GM23338 (cell line): ENCODE measurements around the gene ST8SIA2. TPM values are rescaled to one million over a fixed set of nuclear protein-coding genes. Genes with fewer than 3 reads are reported as not detected.

Experiments used
- ATAC-seq: fragments of 200-7000 bp; cut with Tn5 transposase; 3 replicates; pipeline ENCODE4 v1.9.1; 2020
- DNase-seq: peaks from one replicate; pipeline ENCODE4 v3.0.0-alpha.2; 2015; ENCODE audit warnings: low spot score
- H2AFZ ChIP-seq: fragments of 200-600 bp; sonication (generic); 2 replicates; pipeline ENCODE4 v1.8.0; 2016; ENCODE audit warnings: antibody characterized with exemption, mild to moderate bottlenecking, moderate library complexity
- H3F3A ChIP-seq: fragments of 200-600 bp; sonication (generic); replicated peaks from 2 replicates; pipeline ENCODE4 v1.8.0; 2017; ENCODE audit warnings: antibody characterized with exemption, mixed run types, low read depth
- H3K27ac ChIP-seq: fragments of 200-600 bp; sonication (generic); 2 replicates; pipeline ENCODE4 v1.6.1; 2016; ENCODE audit warnings: low read depth
- H3K27me3 ChIP-seq: fragments of 200-600 bp; sonication (generic); 2 replicates; pipeline ENCODE4 v1.8.0; 2016; ENCODE audit warnings: mild to moderate bottlenecking, mixed run types, moderate library complexity; ENCODE audit not compliant: insufficient read depth
- H3K36me3 ChIP-seq: fragments of 200-600 bp; sonication (generic); 2 replicates; pipeline ENCODE4 v1.8.0; 2016; ENCODE audit warnings: mild to moderate bottlenecking; ENCODE audit not compliant: insufficient read depth
- H3K4me1 ChIP-seq: fragments of 200-600 bp; sonication (generic); 2 replicates; pipeline ENCODE4 v1.8.0; 2016; ENCODE audit warnings: mild to moderate bottlenecking, moderate library complexity; ENCODE audit not compliant: insufficient read depth
- H3K4me2 ChIP-seq: fragments of 200-600 bp; sonication (generic); 2 replicates; pipeline ENCODE4 v1.7.1; 2017; ENCODE audit warnings: mixed run types
- H3K4me3 ChIP-seq: fragments of 200-600 bp; sonication (generic); 2 replicates; pipeline ENCODE4 v1.6.1; 2016; ENCODE audit warnings: mixed run types
- H3K79me2 ChIP-seq: fragments of 200-600 bp; sonication (generic); replicated peaks from 2 replicates; pipeline ENCODE4 v1.8.0; 2017; ENCODE audit warnings: mild to moderate bottlenecking; ENCODE audit not compliant: insufficient read depth
- H3K9me2 ChIP-seq: fragments of 200-600 bp; sonication (generic); 2 replicates; pipeline ENCODE4 v1.8.0; 2017; ENCODE audit not compliant: insufficient read depth
- H4K20me1 ChIP-seq: fragments of 200-600 bp; sonication (generic); replicated peaks from 2 replicates; pipeline ENCODE4 v1.8.0; 2017; ENCODE audit warnings: mild to moderate bottlenecking; ENCODE audit not compliant: insufficient read depth
- H3K27ac Mint-ChIP-seq: 2 replicates; pipeline ENCODE4 v1.8.0; 2020; ENCODE audit warnings: inconsistent platforms, mild to moderate bottlenecking, moderate library complexity, mixed read lengths
- H3K27me3 Mint-ChIP-seq: 3 replicates; pipeline ENCODE4 v1.8.0; 2022; ENCODE audit warnings: low read depth, mild to moderate bottlenecking, moderate library complexity, mixed read lengths, inconsistent platforms; ENCODE audit not compliant: insufficient read depth, poor library complexity
- H3K36me3 Mint-ChIP-seq: 3 replicates; pipeline ENCODE4 v1.8.0; 2021; ENCODE audit warnings: low read depth, mild to moderate bottlenecking, inconsistent platforms, moderate library complexity, mixed read lengths
- H3K4me1 Mint-ChIP-seq: 3 replicates; pipeline ENCODE4 v1.8.0; 2020; ENCODE audit warnings: mild to moderate bottlenecking, inconsistent platforms, mixed read lengths
- H3K4me3 Mint-ChIP-seq: 3 replicates; pipeline ENCODE4 v1.8.0; 2021; ENCODE audit warnings: moderate library complexity, mild to moderate bottlenecking, inconsistent platforms, mixed read lengths
- H3K9me3 Mint-ChIP-seq: 3 replicates; pipeline ENCODE4 v1.8.0; 2020; ENCODE audit warnings: moderate library complexity, mild to moderate bottlenecking, inconsistent platforms, mixed read lengths
- CREB1 ChIP-seq: fragments of 250-450 bp; sonication (Bioruptor Pico); IDR thresholded peaks from 2 replicates; pipeline ENCODE4 v1.5.0; 2020; ENCODE audit warnings: low read depth, mild to moderate bottlenecking, moderate library complexity
- CTCF ChIP-seq, 2 experiments: fragments of 200-600 bp in 1 of 2; sonication (generic) in 1 of 2; conservative IDR thresholded peaks; 2 replicates each; pipeline versions ENCODE4 v1.5.1 to v1.6.1; 2016 to 2017; ENCODE audit warnings: antibody characterized with exemption in 2 of 2, low read depth in 2 of 2, mild to moderate bottlenecking in 2 of 2, moderate library complexity in 1 of 2
- ETS1 ChIP-seq: IDR thresholded peaks from 2 replicates; pipeline ENCODE4 v1.6.1; 2016; ENCODE audit warnings: antibody characterized with exemption
- EZH2 ChIP-seq: fragments of 200-600 bp; sonication (generic); IDR thresholded peaks from one replicate; pipeline ENCODE4 v1.8.0; 2017; ENCODE audit warnings: antibody characterized with exemption, mild to moderate bottlenecking, low read depth; ENCODE audit not compliant: unreplicated experiment
- EZH2phosphoT487 ChIP-seq: fragments of 200-600 bp; sonication (generic); IDR thresholded peaks from one replicate; pipeline ENCODE4 v1.8.1; 2018; ENCODE audit warnings: antibody characterized with exemption; ENCODE audit not compliant: unreplicated experiment
- JUNB ChIP-seq: IDR thresholded peaks from one replicate; pipeline ENCODE4 v1.6.1; 2016; ENCODE audit warnings: antibody characterized with exemption; ENCODE audit not compliant: unreplicated experiment
- NANOG ChIP-seq: IDR thresholded peaks from 2 replicates; pipeline ENCODE4 v1.6.1; 2016; ENCODE audit warnings: antibody characterized with exemption, borderline replicate concordance
- POLR2AphosphoS5 ChIP-seq: IDR thresholded peaks from 2 replicates; pipeline ENCODE4 v1.6.1; 2016; ENCODE audit warnings: antibody characterized with exemption, low read depth
- REST ChIP-seq: IDR thresholded peaks from one replicate; pipeline ENCODE4 v1.6.1; 2018; ENCODE audit warnings: antibody characterized with exemption; ENCODE audit not compliant: unreplicated experiment
- STAT1 ChIP-seq: IDR thresholded peaks from one replicate; pipeline ENCODE4 v1.6.1; 2016; ENCODE audit warnings: antibody characterized with exemption; ENCODE audit not compliant: unreplicated experiment
- ZNF114 ChIP-seq: fragments of 250-450 bp; sonication (Bioruptor Pico); IDR thresholded peaks from 2 replicates; pipeline ENCODE4 v1.5.0; 2020; ENCODE audit warnings: mild to moderate bottlenecking, moderate library complexity
- ZNF331 ChIP-seq: fragments of 250-450 bp; sonication (Bioruptor Pico); IDR thresholded peaks from 2 replicates; pipeline ENCODE4 v1.5.0; 2020; ENCODE audit warnings: low read depth, mild to moderate bottlenecking, moderate library complexity
- ZNF462 ChIP-seq: fragments of 250-450 bp; sonication (Bioruptor Pico); IDR thresholded peaks from 2 replicates; pipeline ENCODE4 v1.5.0; 2020; ENCODE audit warnings: mild to moderate bottlenecking, moderate library complexity
- polyA plus RNA-seq: library from polyadenylated mRNA; unstranded; fragments of >200 nt; fragmentation: Nextera tagmentation; extraction: Ambion mirVana; gene quantifications from 2 replicates; pipeline ENCODE4 v1.2.1, GENCODE V29; 2016
- total RNA-seq: library from RNA; depleted of rRNA; stranded (reverse); fragments of >200 nt; shearing (Covaris generic); gene quantifications from 2 replicates; pipeline ENCODE4 v1.2.3, GENCODE V29; 2014

The ST8SIA2 gene
- total and polyA plus RNA-seq, 2 experiments from 2014 or later = 0.66 to 1.2 TPM

- peaks cover 12% of the 10 kb centered on the region; the same call in 1 of the 2 replicates for H3K9me2 ChIP-seq
- H2AFZ ChIP-seq = no peak overlapping the region
- H3F3A ChIP-seq = no peaks in the 10 kb centered on the region
- H3K79me2 ChIP-seq = no peaks in the 10 kb centered on the region
- H4K20me1 ChIP-seq = no peaks in the 10 kb centered on the region
- Mint-ChIP-seq H3K9me3 (peaks cover 7% of the 10 kb centered on the region; the same call in 1 of the 3 replicates), H3K36me3 (no peaks in the 10 kb centered on the region), H3K27ac (no peak overlapping the region), H3K4me1 (peaks cover 8% of the 10 kb centered on the region; the same call in 2 of the 3 replicates), H3K27me3 (peaks cover 2% of the 10 kb centered on the region), H3K4me3 (no peak overlapping the region)
- DNase-seq (no peak), ATAC-seq (no peak)
- H3K4me3 ChIP-seq = no peak overlapping the region
- no peak overlapping the region for H3K4me2 ChIP-seq
- no peaks in the 10 kb centered on the region for H3K27me3 ChIP-seq
- H3K27ac ChIP-seq = no peak overlapping the region
- no peaks in the 10 kb centered on the region for H3K4me1 ChIP-seq
- TF ChIP-seq ZNF114 (CRISPR knock-in tag) (no peak), EZH2phosphoT487 (no peak), POLR2AphosphoS5 (no peak), NANOG (no peak), ZNF462 (CRISPR knock-in tag) (no peak), EZH2 (no peak), CTCF (conservative IDR thresholded peaks at IDR 0.05; ENCODE audit: low read depth in 2 of 2) (no peak), STAT1 (no peak), CREB1 (CRISPR knock-in tag) (no peak), JUNB (no peak), ETS1 (no peak), ZNF331 (CRISPR knock-in tag) (no peak), REST (no peak)
- no peaks in the 10 kb centered on the region for H3K36me3 ChIP-seq
Measured at GRCh38 chr15:92495446-92495845, 101.8 kb downstream of the ST8SIA2 start.
